ENCODE measurements around the gene TCAP. TPM values are rescaled to one million over a fixed set of nuclear protein-coding genes. Genes with fewer than 3 reads are reported as not detected.

Gene TCAP
- total RNA-seq, 2 donors from 2014 or later = 2.3 to 3.0 TPM

DNA sequence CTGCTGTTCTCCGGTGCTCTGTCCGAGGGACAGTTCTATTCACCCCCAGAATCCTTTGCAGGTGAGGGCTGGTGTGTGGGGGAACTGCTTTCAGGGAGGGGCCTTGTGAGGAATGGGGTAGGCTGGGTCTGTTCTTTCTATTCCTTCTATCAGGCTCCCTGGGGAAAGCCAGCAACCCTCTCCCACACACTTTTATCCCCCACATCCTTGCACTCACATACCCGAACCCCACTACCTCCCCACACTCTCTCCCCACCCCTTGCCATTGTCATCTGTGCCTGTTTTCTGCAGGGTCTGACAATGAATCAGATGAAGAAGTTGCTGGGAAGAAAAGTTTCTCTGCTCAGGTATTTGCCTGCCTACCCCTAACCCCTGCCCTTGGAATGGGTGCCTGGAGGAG lies 6.4 kb upstream of the TCAP start:
- H3K9me3 Mint-ChIP-seq = no peaks in the 10 kb centered on the region
- ATAC-seq = no peak
- peak overlapping the region; percentile 55 to 74 for H3K27ac Mint-ChIP-seq
- no peak for DNase-seq (ENCODE audit: low spot score in 2 of 2)
- peaks cover 0 to 6% of the 10 kb centered on the region in 2 donors for H3K36me3 Mint-ChIP-seq

DNA sequence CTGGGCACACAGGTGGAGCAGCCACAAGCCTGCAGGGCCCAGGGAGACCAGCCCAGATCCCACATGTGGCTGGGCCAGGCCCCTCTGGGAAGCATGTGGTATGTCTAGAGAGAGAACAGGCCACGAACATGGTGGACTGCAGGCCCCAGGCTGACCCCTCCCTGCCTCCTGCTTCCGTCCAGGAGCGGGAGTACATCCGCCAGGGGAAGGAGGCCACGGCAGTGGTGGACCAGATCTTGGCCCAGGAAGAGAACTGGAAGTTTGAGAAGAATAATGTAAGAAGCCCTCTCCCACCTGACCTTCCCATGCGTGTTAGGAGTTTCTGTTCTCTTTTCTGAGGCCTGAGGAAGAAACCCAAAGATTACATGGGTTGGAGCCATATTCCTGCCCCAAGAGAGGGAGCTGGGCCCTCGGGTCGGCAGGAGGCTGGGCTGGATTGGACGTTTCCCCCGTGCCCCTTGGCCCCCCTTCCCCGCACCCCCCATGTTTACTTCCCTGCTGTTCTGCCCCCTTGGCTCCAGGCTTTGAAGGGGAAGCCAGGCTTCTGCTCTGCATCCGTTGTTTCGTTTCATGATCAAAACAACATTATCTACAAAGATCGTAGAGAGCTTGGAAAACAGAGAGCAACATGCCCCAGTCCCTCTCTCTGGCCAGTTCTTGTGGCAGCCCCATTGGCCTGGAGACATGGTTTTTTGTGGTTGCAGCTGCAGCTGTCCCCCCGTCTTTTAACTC lies 5.7 kb upstream of the TCAP start:
- ATAC-seq = no peak
- Mint-ChIP-seq H3K9me3 (no peaks in the 10 kb centered on the region), H3K36me3 (peaks cover 0 to 6% of the 10 kb centered on the region in 2 donors), H3K27ac (peak overlapping the region; percentile 74 to 93)
- no peak for DNase-seq (ENCODE audit: low spot score in 2 of 2)

DNA sequence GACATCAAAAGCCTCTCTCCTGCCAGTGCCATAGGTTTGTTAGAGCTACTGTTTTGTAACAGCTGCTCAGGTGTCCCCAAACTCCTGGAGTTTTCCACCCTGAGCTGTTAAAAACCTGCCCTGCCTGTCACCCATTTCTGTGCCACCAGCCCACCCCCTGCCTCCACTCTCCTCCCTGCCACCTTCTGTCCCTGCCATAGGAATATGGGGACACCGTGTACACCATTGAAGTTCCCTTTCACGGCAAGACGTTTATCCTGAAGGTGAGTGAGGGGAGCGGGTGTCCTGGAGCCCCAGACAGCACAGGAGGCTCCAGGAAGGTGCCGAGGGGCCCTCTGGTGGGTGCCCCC lies 5.2 kb upstream of the TCAP start:
- ATAC-seq (no peak), DNase-seq (ENCODE audit: low spot score in 2 of 2) (no peak)
- Mint-ChIP-seq H3K27ac (peak overlapping the region; percentile 25 to 93), H3K36me3 (peaks cover 0 to 6% of the 10 kb centered on the region in 2 donors), H3K9me3 (no peaks in the 10 kb centered on the region)

DNA sequence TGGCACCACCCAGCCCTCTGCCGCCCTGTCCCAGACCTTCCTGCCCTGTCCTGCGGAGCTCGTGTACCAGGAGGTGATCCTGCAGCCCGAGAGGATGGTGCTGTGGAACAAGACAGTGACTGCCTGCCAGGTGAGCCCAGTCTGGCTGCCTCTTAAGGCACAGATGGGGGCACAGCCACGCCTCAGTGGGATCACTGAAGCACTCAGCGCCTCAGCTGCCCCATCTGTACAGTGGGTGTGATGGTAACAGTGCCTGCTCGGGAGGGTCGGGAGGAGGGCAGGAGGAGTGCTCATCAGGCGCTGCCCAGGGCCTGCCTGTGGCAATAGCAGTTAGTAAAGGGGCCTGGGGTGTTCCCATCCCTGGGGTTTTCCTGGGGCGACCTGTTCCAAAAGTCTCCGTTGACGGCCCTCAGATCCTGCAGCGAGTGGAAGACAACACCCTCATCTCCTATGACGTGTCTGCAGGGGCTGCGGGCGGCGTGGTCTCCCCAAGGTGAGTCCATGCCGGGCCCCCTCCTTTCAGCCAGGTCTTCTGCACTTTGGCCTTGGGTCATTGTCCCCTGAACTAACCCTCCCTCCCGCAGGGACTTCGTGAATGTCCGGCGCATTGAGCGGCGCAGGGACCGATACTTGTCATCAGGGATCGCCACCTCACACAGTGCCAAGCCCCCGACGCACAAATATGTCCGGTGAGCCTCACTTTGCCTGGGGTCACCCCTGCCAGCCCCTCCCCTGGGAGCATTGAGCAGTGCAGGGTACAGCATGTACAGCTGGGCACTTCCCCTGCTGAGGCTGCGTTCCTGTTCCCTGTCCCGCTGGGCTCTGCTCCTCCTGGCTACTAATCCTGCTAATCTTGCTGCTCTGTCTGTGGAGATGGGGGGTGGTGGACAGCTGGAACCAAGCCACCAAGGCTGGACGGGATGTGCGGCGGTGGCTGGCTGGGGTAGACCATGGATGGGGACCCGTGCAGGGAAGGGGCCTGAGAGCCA lies 4.5 kb upstream of the TCAP start:
- H3K36me3 Mint-ChIP-seq = peaks cover 0 to 6% of the 10 kb centered on the region in 2 donors
- no peak for DNase-seq (ENCODE audit: low spot score in 2 of 2)
- no peaks in the 10 kb centered on the region for H3K9me3 Mint-ChIP-seq
- ATAC-seq = no peak
- peak overlapping the region in 1 of 2 donors; percentile 26 for H3K27ac Mint-ChIP-seq

DNA sequence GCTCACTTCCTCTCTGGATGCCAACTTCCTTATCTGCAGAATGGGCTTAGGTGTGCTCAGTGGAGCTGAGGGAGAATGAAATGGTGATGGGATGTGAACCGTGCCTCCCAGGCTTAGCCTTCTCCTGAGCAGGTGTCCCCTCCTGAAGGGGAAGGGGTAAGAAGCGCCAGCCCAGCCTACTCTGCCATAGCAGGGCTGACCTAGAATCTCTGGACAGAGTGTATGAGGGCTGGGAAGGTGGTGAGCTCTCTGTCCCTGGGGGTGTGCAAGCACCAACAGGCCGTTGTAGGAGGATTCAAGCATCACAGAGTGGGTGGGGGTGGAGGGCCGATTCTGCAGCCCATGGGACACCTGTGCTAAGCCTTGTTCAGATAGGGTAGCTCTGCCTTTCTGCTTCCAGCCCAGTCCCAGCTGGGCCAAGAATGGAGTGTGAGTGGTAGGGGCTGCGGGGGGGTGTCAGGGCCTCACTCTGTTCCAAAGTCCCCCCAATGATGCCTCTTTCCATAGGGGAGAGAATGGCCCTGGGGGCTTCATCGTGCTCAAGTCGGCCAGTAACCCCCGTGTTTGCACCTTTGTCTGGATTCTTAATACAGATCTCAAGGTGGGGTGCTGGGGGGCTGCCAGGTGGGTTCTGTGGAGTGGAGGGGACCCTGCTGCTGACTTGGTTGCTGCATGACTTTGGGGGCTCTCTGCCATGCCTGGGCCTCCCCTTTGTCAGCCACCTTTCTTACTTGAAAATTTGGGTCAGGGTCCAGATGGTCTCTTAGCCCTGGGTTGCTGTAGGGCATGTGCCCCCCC lies 3.2 kb upstream of the TCAP start:
- Mint-ChIP-seq H3K9me3 (no peaks in the 10 kb centered on the region), H3K27ac (peak overlapping the region in 1 of 2 donors; percentile 26)

DNA sequence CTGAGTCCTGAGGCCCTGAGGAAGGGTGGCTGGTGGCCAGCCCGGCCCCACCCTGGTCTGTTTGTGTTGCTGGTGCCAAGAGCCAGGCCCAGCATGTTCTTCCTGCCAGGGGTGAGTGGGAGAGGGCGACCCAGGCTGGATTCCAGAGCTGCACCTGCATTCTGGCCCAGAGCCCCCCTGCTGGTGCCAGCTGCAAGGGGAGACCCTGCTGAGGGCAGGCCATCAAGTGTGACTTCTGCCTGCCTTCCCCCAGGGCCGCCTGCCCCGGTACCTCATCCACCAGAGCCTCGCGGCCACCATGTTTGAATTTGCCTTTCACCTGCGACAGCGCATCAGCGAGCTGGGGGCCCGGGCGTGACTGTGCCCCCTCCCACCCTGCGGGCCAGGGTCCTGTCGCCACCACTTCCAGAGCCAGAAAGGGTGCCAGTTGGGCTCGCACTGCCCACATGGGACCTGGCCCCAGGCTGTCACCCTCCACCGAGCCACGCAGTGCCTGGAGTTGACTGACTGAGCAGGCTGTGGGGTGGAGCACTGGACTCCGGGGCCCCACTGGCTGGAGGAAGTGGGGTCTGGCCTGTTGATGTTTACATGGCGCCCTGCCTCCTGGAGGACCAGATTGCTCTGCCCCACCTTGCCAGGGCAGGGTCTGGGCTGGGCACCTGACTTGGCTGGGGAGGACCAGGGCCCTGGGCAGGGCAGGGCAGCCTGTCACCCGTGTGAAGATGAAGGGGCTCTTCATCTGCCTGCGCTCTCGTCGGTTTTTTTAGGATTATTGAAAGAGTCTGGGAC lies 2.4 kb upstream of the TCAP start:
- ATAC-seq = no peak
- H3K36me3 Mint-ChIP-seq = peaks cover 0 to 6% of the 10 kb centered on the region in 2 donors

More for the DNA sequence above, 3.2 kb upstream of the TCAP start:
- no peak for DNase-seq (ENCODE audit: low spot score in 2 of 2)
- ATAC-seq = no peak
- peaks cover 0 to 6% of the 10 kb centered on the region in 2 donors for H3K36me3 Mint-ChIP-seq

DNA sequence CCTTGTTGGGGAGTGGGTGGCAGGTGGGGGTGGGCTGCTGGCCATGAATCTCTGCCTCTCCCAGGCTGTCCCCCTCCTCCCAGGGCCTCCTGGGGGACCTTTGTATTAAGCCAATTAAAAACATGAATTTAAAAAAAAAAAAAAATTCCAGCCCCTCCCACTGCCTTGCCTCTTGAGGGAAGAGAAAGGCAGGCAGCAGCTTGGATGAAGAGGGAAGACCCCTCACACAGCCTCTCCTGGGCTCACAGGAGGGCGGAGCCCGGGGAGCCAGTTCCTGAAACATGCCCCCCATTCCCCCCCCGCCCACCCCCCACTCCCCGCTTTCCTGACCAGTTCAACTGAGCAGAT lies 1.8 kb upstream of the TCAP start:
- peak overlapping the region in 1 of 2 donors; percentile 29 for H3K27ac Mint-ChIP-seq
- ATAC-seq (no peak), DNase-seq (ENCODE audit: low spot score in 2 of 2) (no peak)
- H3K36me3 Mint-ChIP-seq = peaks cover 0 to under 1% of the 10 kb centered on the region in 2 donors
- no peaks in the 10 kb centered on the region for H3K9me3 Mint-ChIP-seq

More for the DNA sequence above, 2.4 kb upstream of the TCAP start:
- H3K9me3 Mint-ChIP-seq = no peaks in the 10 kb centered on the region
- H3K27ac Mint-ChIP-seq = peak overlapping the region in 1 of 2 donors; percentile 29
- DNase-seq (ENCODE audit: low spot score in 2 of 2) = no peak

DNA sequence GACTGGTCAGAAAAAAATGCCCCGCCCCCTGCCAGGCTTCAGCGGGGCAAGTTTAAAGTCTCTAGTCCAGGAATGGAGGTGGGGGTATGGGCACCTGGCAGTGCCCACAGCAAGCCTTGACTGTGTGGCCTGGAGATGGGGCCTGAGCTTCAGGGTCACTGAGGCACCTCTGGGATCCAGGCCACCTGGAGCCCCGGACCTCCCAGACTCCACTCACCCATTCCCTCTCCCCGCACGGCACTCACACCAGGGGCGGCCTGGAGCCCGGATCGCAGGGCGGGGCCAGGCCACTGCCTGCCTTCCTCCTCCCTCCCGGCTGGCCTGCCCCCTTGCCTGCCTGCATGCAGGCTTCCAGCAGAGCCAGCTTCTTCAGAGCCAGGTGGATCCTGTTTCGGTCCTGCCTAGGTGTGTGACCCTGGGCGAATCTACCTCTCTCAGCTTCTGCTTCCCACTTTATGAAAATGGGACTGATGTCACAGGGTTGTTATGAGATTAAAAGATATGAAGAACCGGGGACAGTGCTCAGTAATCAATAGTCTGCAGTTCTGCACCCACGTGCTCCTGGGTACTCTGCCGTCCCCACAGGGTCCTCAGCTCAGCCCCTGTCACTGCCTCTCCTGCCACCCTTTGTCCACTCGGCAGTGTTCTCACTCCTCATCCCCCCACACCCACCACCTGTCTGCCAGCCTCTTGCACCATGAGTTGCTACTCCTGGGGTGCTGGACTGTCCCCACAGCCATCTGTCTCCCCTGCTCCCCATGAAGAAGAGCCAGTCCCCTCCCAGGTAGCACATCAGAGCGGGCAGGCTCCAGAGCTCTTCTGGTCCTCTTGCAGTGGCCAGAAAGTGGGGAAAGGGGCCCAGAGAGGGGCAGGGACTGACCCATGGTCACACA lies 1.2 kb upstream of the TCAP start:
- ATAC-seq = no peak
- peak overlapping the region in 1 of 2 donors; percentile 22 for H3K27ac Mint-ChIP-seq

DNA sequence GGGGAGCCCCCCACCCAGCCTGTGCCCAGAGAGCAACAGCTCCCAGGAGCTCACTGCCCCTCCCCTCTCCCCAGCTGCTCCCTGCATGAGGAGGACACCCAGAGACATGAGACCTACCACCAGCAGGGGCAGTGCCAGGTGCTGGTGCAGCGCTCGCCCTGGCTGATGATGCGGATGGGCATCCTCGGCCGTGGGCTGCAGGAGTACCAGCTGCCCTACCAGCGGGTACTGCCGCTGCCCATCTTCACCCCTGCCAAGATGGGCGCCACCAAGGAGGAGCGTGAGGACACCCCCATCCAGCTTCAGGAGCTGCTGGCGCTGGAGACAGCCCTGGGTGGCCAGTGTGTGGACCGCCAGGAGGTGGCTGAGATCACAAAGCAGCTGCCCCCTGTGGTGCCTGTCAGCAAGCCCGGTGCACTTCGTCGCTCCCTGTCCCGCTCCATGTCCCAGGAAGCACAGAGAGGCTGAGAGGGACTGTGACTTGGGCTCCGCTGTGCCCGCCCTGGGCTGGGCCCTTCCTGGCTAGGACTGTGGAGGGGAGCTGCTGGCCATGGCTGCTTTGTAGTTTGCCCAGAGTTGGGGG lies 584 bp downstream of the TCAP start:
- ATAC-seq = peak in 1 of 2 donors; percentile 27

More for the DNA sequence above, 1.2 kb upstream of the TCAP start:
- H3K9me3 Mint-ChIP-seq = no peaks in the 10 kb centered on the region
- H3K36me3 Mint-ChIP-seq = no peaks in the 10 kb centered on the region
- no peak for DNase-seq (ENCODE audit: low spot score in 2 of 2)

DNA sequence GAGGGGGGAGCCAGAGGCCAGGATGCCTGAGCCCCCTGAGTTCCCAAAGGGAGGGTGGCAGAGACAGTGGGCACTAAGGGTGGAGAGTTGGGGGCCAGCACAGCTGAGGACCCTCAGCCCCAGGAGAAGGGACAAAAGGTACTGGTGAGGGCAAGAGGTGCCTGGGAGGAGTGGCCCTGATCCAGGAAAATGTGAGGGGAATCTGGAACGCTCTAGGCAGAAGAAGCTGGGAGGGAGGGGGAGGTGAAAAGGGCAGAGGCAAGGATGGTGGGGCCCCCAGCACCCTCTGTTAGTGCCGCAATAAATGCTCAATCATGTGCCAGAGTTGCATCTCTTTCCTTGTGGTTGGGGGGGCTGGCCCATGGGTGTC lies 1.1 kb downstream of the TCAP start:
- ATAC-seq = no peak
- Mint-ChIP-seq H3K36me3 (no peaks in the 10 kb centered on the region), H3K27ac (no peak overlapping the region), H3K9me3 (no peaks in the 10 kb centered on the region)
- no peak for DNase-seq (ENCODE audit: low spot score in 2 of 2)

More for the DNA sequence above, 584 bp downstream of the TCAP start:
- H3K9me3 Mint-ChIP-seq = no peaks in the 10 kb centered on the region
- no peak overlapping the region for H3K27ac Mint-ChIP-seq
- no peak for DNase-seq (ENCODE audit: low spot score in 2 of 2)
- H3K36me3 Mint-ChIP-seq = no peaks in the 10 kb centered on the region

DNA sequence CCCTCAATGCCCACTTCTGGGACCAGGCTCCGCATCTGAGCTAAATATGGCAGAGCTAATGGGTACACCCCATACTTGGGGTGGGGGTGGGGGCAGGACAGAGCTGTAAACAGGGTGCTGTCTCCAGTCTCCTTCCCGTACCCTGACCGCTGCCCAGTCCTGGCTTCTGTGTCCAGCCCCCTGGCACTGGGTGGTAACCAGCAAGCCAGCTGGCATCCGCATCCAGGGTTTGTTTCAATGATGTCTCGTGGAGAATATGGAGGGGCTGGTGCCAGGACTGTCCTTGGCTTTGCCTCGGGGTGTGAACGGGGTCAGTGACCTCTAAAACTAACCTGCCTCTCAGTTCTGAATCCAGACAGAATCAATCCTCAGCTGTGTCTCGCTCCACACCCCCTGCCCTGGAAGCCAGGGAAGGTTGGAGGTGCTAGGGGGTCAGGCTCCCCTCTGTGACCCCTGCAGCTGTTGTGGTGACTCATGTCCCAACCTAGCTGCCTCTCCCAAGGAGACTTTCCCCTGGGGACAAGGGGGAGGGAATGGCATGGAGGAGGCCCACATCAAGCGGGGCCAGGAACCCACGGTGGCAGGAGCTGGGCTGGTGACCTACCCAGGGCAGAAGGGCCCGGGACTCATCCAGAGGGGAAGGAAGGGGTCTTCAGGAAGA lies 1.6 kb downstream of the TCAP start:
- no peak for ATAC-seq
- Mint-ChIP-seq H3K9me3 (no peaks in the 10 kb centered on the region), H3K36me3 (no peaks in the 10 kb centered on the region), H3K27ac (no peak overlapping the region)
- no peak for DNase-seq (ENCODE audit: low spot score in 2 of 2)

DNA sequence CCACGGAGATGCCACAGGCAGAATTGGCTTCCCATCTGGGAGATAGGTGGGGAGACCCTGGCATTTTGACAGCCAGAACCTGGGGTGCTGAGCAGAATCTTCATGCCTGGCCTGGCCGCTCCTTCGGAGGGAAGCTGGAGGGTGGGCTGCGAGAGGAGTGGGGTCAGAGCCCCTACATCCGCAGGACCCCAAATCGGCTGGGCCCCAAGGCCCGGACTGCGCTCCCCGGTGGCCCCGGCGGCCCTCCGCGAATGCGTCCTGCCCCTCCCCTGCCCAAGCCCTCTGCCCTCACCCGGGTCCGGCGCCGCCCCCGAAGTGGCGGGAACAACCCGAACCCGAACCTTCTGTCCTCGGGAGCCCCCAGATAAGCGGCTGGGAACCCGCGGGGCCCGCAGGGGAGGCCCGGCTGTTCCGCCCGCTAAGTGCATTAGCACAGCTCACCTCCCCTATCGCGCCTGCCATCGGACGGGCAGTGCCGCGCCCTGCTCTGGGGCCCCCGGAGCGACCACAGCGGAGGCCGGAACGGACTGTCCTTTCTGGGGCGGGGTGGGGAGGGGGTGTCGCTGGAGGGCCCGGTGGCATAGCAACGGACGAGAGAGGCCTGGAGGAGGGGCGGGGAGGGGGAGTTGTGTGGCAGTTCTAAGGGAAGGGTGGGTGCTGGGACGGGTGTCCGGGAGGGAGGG lies 2.3 kb downstream of the TCAP start:
- Mint-ChIP-seq H3K27ac (no peak overlapping the region), H3K9me3 (no peaks in the 10 kb centered on the region), H3K36me3 (no peaks in the 10 kb centered on the region)
- ATAC-seq (no peak), DNase-seq (ENCODE audit: low spot score in 2 of 2) (no peak)

DNA sequence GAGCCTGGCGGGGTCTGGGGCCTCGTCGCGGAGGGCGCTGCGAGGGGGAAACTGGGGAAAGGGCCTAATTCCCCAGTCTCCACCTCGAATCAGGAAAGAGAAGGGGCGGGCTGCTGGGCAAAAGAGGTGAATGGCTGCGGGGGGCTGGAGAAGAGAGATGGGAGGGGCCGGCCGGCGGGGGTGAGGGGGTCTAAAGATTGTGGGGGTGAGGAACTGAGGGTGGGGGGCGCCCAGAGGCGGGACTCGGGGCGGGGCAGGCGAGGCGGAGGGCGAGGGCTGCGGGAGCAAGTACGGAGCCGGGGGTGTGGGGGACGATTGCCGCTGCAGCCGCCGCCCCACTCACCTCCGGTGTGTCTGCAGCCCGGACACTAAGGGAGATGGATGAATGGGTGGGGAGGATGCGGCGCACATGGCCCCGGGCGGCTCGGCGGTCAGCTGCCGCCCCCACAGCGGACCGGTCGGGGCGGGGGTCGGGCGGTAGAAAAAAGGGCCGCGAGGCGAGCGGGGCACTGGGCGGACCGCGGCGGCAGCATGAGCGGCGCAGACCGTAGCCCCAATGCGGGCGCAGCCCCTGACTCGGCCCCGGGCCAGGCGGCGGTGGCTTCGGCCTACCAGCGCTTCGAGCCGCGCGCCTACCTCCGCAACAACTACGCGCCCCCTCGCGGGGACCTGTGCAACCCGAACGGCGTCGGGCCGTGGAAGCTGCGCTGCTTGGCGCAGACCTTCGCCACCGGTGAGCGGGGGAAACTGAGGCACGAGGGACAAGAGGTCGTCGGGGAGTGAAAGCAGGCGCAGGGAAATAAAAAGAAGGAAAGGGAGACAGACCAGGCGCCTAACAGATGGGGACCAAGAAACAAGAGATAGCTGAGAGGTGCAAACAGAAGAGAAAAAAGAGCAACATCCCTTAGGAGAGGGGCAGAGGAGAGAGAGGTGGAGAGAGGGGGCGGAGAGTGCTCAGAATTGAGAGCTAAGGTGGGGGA lies 3.1 kb downstream of the TCAP start, which contains the start of gene PNMT:
Gene PNMT (plus strand): TSS at position 509 of the 980 bp plus-strand sequence. CDS start 23 bp downstream, at position 532.
- Mint-ChIP-seq H3K36me3 (no peaks in the 10 kb centered on the region), H3K9me3 (no peaks in the 10 kb centered on the region), H3K27ac (peak within 1 kb of the TSS in 1 of 2 donors; percentile 50)
- ATAC-seq (peak; percentile 67 to 76), DNase-seq (ENCODE audit: low spot score in 2 of 2) (peak in 1 of 2 donors; percentile 80)

All from activated naive CD4-positive, alpha-beta T cell treated with anti-CD3 and anti-CD28 coated beads, Interleukin-2, amount 50 U/mL, for 72 hours (primary cell).